Measurements from ENCODE around the gene ANXA6. TPM values are rescaled to one million over a fixed set of nuclear protein-coding genes. Genes with fewer than 3 reads are reported as not detected.

The ANXA6 gene
- total RNA-seq, 1 experiment from 2014 or later = 98.7 TPM

- Mint-ChIP-seq H3K27ac (no peak overlapping the region), H3K36me3 (ENCODE audit: insufficient read depth in 1 of 3, low read depth in 3 of 3) (no peaks in the 10 kb centered on the region), H3K27me3 (ENCODE audit: low read depth) (no peaks in the 10 kb centered on the region), H3K4me1 (peaks cover 3 to 7% of the 10 kb centered on the region in 2 experiments; a peak in 2 of 4 replicates), H3K4me3 (no peak overlapping the region), H3K9me3 (no peaks in the 10 kb centered on the region)
- Histone ChIP-seq H4K20me1 (ENCODE audit: control insufficient read depth, insufficient read depth, insufficient read length) (no peaks in the 10 kb centered on the region), H3K23me2 (ENCODE audit: insufficient read length, low read depth, low read length, poor library complexity, severe bottlenecking) (no peaks in the 10 kb centered on the region), H3T11ph (ENCODE audit: low read length) (no peak overlapping the region), H3K9me3 (ENCODE audit: control insufficient read depth, low read depth, low read length) (no peaks in the 10 kb centered on the region), H3K4me2 (ENCODE audit: insufficient read depth, insufficient read length, low read length) (no peak overlapping the region), H3K9ac (ENCODE audit: extremely low read depth, insufficient read length, low read length) (no peak overlapping the region), H3K23ac (ENCODE audit: insufficient read length, low read depth, low read length) (no peak overlapping the region), H3K4ac (ENCODE audit: low read depth, low read length) (no peak overlapping the region), H2AFZ (ENCODE audit: low read length) (no peak overlapping the region), H3K79me1 (ENCODE audit: insufficient read depth, low read depth, low read length, poor library complexity, severe bottlenecking) (no peaks in the 10 kb centered on the region), H3K14ac (ENCODE audit: insufficient read depth, low read length) (no peak overlapping the region), H4K91ac (ENCODE audit: insufficient read length, low read depth, low read length) (no peak overlapping the region), H4K8ac (replicated peaks; ENCODE audit: insufficient read length, low read depth, low read length) (no peak overlapping the region), H3K27me3 (ENCODE audit: insufficient read depth, low read length) (no peaks in the 10 kb centered on the region), H2BK20ac (ENCODE audit: low read depth, low read length, poor library complexity, severe bottlenecking) (no peak overlapping the region), H2BK120ac (ENCODE audit: low read depth, low read length, poor library complexity, severe bottlenecking) (no peak overlapping the region), H3K27ac (ENCODE audit: insufficient read length, low read depth, low read length) (no peak overlapping the region), H2AK5ac (ENCODE audit: insufficient read length, low read length) (no peak overlapping the region), H2BK12ac (ENCODE audit: insufficient read length, low read depth, low read length) (no peak overlapping the region), H2BK5ac (ENCODE audit: insufficient read length, low read length) (no peak overlapping the region), H3K4me1 (ENCODE audit: insufficient read depth, low read length) (no peaks in the 10 kb centered on the region; the same call in 1 of the 2 replicates), H3K79me2 (ENCODE audit: insufficient read depth, low read length) (no peaks in the 10 kb centered on the region), H4K5ac (ENCODE audit: insufficient read length, low read depth, low read length) (no peak overlapping the region), H2BK15ac (ENCODE audit: low read depth, low read length) (no peak overlapping the region), H3K56ac (ENCODE audit: insufficient read length, low read depth, low read length) (no peak overlapping the region), H3K18ac (ENCODE audit: insufficient read length, low read depth, low read length) (no peak overlapping the region)
- WGBS (ENCODE audit: extremely low coverage, insufficient read length, low lambda C conversion rate) = no CpG with 5 or more reads among the region's 6 CpGs
- no peak for TF ChIP-seq CTCF (conservative IDR thresholded peaks at IDR 0.05)
- no peak for DNase-seq
Observed at GRCh38 chr5:151200913-151201595, 43.5 kb upstream of the ANXA6 start.
